Medulla oblongata (tissue), 1 donor: ENCODE results near the gene TOMM20.
"Not testable (repeated sequence)": the region's sequence is repeated elsewhere in the genome, so short reads cannot be mapped to it uniquely, and the experiment has no call there.

Source experiments
- DNase-seq: peaks from one replicate; pipeline ENCODE4 v3.0.0-alpha.2; 2015; ENCODE audit errors: extremely low spot score

TOMM20 gene

GRCh38 chr1:235102259-235102582 is 26.4 kb downstream of the TOMM20 start:
- no peak for DNase-seq

GRCh38 chr1:235101558-235102258 is 26.9 kb downstream of the TOMM20 start:
- no peak for DNase-seq

- DNase-seq, result no peak
Observed at GRCh38 chr1:235100194-235100772, 28.4 kb downstream of the TOMM20 start.

- DNase-seq, result no peak
Observed at GRCh38 chr1:235098991-235099390, 29.6 kb downstream of the TOMM20 start.

GRCh38 chr1:235098547-235098946 is 30.1 kb downstream of the TOMM20 start:
- DNase-seq, result no peak

- DNase-seq, result not testable (repeated sequence)
Observed at GRCh38 chr1:235097501-235097900, 31.1 kb downstream of the TOMM20 start.

- no peak for DNase-seq
Observed at GRCh38 chr1:235095938-235096562, 32.6 kb downstream of the TOMM20 start.

- peak; percentile 83 for DNase-seq
Observed at GRCh38 chr1:235093696-235094592, 34.7 kb downstream of the TOMM20 start.

- peak; percentile 76 for DNase-seq
Observed at GRCh38 chr1:235093013-235093695, 35.5 kb downstream of the TOMM20 start.

GRCh38 chr1:235092415-235092814 is 36.2 kb downstream of the TOMM20 start:
- DNase-seq, result not testable (repeated sequence)

- not testable (repeated sequence) for DNase-seq
Observed at GRCh38 chr1:235092045-235092406, 36.6 kb downstream of the TOMM20 start.

- DNase-seq, result not testable (repeated sequence)
Observed at GRCh38 chr1:235091319-235092044, 37.2 kb downstream of the TOMM20 start.

GRCh38 chr1:235090406-235091069 is 38.1 kb downstream of the TOMM20 start:
- DNase-seq, result peak; percentile 59

- no peak for DNase-seq
Observed at GRCh38 chr1:235088907-235089306, 39.7 kb downstream of the TOMM20 start.

- DNase-seq, result no peak
Observed at GRCh38 chr1:235088430-235088829, 40.2 kb downstream of the TOMM20 start.

- DNase-seq, result no peak
Observed at GRCh38 chr1:235087906-235088305, 40.7 kb downstream of the TOMM20 start.

GRCh38 chr1:235085411-235086117 is 43.1 kb downstream of the TOMM20 start:
- not testable (repeated sequence) for DNase-seq

GRCh38 chr1:235080788-235081187 is 47.8 kb downstream of the TOMM20 start:
- DNase-seq, result not testable (repeated sequence)

GRCh38 chr1:235080297-235080657 is 48.4 kb downstream of the TOMM20 start:
- not testable (repeated sequence) for DNase-seq
